Activated CD4-positive, alpha-beta memory T cell treated with anti-CD3 and anti-CD28 coated beads for 36 hours (primary cell): ENCODE data around the gene SCN4B. TPM values are rescaled to one million over a fixed set of nuclear protein-coding genes. Genes with fewer than 3 reads are reported as not detected.

Experiments used
- CTCF ChIA-PET: fragments of 350-600 bp; sonication (Branson Sonifier 250); formaldehyde crosslinking; loops from one replicate; lab custom pipeline; 2021; ENCODE audit warnings: antibody characterized with exemption, inconsistent platforms; lab: Charles Lee
- POLR2A ChIA-PET: fragments of 350-600 bp; sonication (Branson Sonifier 250); formaldehyde crosslinking; loops from one replicate; lab custom pipeline; 2021; ENCODE audit warnings: antibody characterized with exemption; lab: Charles Lee
- DNase-seq: peaks from one replicate; pipeline ENCODE4 v3.0.0-alpha.2; 2020
- H3K27ac Mint-ChIP-seq: one replicate; pipeline ENCODE4 v1.8.0; 2021; ENCODE audit warnings: mixed read lengths
- H3K27me3 Mint-ChIP-seq: one replicate; pipeline ENCODE4 v1.8.0; 2021; ENCODE audit warnings: mixed read lengths
- H3K36me3 Mint-ChIP-seq: one replicate; pipeline ENCODE4 v1.8.0; 2021; ENCODE audit warnings: mixed read lengths
- H3K4me1 Mint-ChIP-seq: one replicate; pipeline ENCODE4 v1.8.0; 2021; ENCODE audit warnings: low read depth, mixed read lengths
- H3K4me3 Mint-ChIP-seq: one replicate; pipeline ENCODE4 v1.8.0; 2021; ENCODE audit warnings: mild to moderate bottlenecking, mixed read lengths
- H3K9me3 Mint-ChIP-seq: one replicate; pipeline ENCODE4 v1.8.0; 2021; ENCODE audit warnings: mixed read lengths
- intact Hi-C: fragments of 100-400 bp; cut with micrococcal nuclease; formaldehyde crosslinking; loops from one replicate; pipeline ENCODE4 v1.15.1; 2023
- total RNA-seq, 2 experiments: library from RNA; stranded (reverse); gene quantifications; one replicate each; pipeline ENCODE4 v1.2.3, GENCODE V29; 2021

SCN4B gene
- total RNA-seq, 2 experiments from 2014 or later = 0.22 to 0.36 TPM

GRCh38 chr11:118105657-118106305, 46.8 kb downstream of the SCN4B start:
- ChIA-PET CTCF (interaction anchor here (1.2 kb wide), 1 partner anchor 53 kb away, joined by 3 read pairs; no protein-coding TSS in a partner anchor), POLR2A (no interaction called here)
- Mint-ChIP-seq H3K4me1 (no peaks in the 10 kb centered on the region), H3K9me3 (no peaks in the 10 kb centered on the region), H3K4me3 (no peak overlapping the region), H3K27ac (no peak overlapping the region), H3K36me3 (no peaks in the 10 kb centered on the region), H3K27me3 (no peaks in the 10 kb centered on the region)
- intact Hi-C loops = no loop called here
- DNase-seq = no peak

DNA sequence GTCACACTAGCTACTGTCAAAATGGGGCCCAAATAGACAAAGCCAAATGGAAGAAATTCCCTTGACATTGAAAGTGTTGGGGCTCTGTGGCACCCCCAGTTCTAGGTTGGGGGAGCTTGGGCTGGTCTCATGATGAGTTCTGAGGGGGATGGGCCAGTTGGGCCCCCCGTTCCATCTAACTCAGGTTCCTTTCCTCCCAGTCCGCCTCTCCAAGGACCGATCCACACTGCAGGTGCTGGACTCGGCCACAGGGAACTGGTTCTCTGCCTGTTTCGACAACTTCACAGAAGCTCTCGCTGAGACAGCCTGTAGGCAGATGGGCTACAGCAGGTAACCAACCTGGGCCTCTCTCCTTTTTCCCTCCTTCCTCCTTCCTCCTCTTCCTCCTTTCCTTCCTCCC, 48.1 kb downstream of the SCN4B start:
- ChIA-PET CTCF (no interaction called here), POLR2A (no interaction called here)
- DNase-seq = no peak
- Mint-ChIP-seq H3K27ac (no peak overlapping the region), H3K4me3 (no peak overlapping the region), H3K9me3 (no peaks in the 10 kb centered on the region), H3K4me1 (no peaks in the 10 kb centered on the region), H3K27me3 (no peaks in the 10 kb centered on the region), H3K36me3 (no peaks in the 10 kb centered on the region)
- intact Hi-C loops = no loop called here

- ChIA-PET CTCF (no interaction called here), POLR2A (no interaction called here)
Observed at GRCh38 chr11:118102721-118103261, 49.8 kb downstream of the SCN4B start.

DNA sequence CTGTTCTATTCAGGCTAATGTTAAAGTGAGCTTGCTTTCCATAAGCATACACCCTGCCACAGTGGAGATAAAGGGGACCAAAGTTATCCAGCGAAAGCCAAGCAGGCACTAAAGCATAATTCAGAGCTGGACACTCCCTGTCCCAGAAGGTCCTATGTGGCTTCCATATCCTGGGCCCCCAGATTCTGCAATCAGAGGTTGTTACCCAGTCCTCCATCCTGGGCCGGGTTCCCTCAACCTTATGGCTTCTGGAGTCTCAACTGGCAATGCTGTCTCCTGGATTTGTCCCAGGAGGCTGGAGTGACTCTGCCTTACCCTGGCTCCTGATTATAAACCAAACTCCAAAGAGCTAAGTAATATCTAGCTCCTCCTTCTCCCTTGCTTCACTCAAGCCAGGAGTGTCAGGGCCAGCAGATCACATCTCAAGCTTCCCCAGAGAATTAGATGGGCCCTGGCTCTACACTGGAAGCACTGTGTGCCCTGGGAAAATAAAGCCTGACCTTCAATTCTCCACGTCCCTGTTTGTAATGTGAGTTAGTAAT, 51.9 kb downstream of the SCN4B start:
- no peaks in the 10 kb centered on the region for H3K27me3 Mint-ChIP-seq
- no peaks in the 10 kb centered on the region for H3K36me3 Mint-ChIP-seq
- POLR2A ChIA-PET = no interaction called here
- no peaks in the 10 kb centered on the region for H3K9me3 Mint-ChIP-seq
- CTCF ChIA-PET = interaction anchor here (0.6 kb wide), 1 partner anchor 10 kb away, joined by 3 read pairs; no protein-coding TSS in a partner anchor
- intact Hi-C loops = no loop called here
- H3K4me1 Mint-ChIP-seq = no peaks in the 10 kb centered on the region
- no peak overlapping the region for H3K27ac Mint-ChIP-seq
- no peak for DNase-seq
- no peak overlapping the region for H3K4me3 Mint-ChIP-seq

More at GRCh38 chr11:118102721-118103261, 49.8 kb downstream of the SCN4B start:
- no peak for DNase-seq
- Mint-ChIP-seq H3K27ac (no peak overlapping the region), H3K4me1 (no peaks in the 10 kb centered on the region), H3K27me3 (no peaks in the 10 kb centered on the region), H3K9me3 (no peaks in the 10 kb centered on the region), H3K36me3 (no peaks in the 10 kb centered on the region), H3K4me3 (no peak overlapping the region)
- intact Hi-C loops = no loop called here

DNA sequence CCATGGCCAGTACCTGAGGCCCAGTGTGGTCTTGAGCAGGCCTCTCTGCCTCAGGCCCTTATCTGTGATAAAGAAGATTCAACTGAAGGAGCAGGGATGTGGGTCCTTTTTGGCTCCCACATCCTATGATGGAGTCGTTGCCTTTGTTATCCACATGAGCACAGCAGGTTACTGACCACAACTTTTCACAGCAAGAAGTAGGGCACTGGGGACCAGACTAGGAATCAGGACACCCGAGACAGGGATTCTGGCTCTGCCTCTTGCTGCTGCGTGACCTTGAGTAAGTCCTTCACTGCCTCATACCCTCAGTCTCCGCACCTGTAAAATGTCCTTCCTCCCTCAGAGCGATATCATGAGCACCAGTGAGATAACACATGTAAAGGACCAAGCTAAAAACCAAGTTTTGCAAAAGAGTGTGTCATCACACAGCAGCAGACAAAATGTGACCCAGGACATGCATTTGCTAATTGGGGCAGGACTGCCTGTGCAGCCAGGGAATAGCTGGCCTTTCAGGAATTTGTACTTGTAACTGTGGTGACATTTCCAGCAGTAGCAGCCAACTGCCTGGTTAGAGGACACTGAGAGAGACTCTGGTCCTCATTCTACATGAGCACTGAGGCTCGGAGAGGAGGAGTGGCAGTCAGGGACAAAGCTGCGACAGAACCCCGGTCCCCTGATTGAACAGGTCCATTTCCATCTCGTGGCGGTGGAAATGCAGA, 52.6 kb downstream of the SCN4B start:
- Mint-ChIP-seq H3K4me1 (no peaks in the 10 kb centered on the region), H3K4me3 (no peak overlapping the region), H3K27ac (no peak overlapping the region), H3K9me3 (no peaks in the 10 kb centered on the region), H3K36me3 (no peaks in the 10 kb centered on the region), H3K27me3 (no peaks in the 10 kb centered on the region)
- CTCF ChIA-PET = no interaction called here
- no peak for DNase-seq
- intact Hi-C loops = no loop called here
- POLR2A ChIA-PET = no interaction called here

- Mint-ChIP-seq H3K27me3 (no peaks in the 10 kb centered on the region), H3K9me3 (no peaks in the 10 kb centered on the region), H3K4me1 (no peaks in the 10 kb centered on the region), H3K36me3 (no peaks in the 10 kb centered on the region), H3K4me3 (no peak overlapping the region), H3K27ac (no peak overlapping the region)
- POLR2A ChIA-PET = no interaction called here
- DNase-seq = no peak
- CTCF ChIA-PET = no interaction called here
- intact Hi-C loops = no loop called here
Observed at GRCh38 chr11:118098996-118099837, 53.4 kb downstream of the SCN4B start.

GRCh38 chr11:118095967-118096367, 56.7 kb downstream of the SCN4B start:
- CTCF ChIA-PET = no interaction called here
- Mint-ChIP-seq H3K4me3 (no peak overlapping the region), H3K4me1 (no peaks in the 10 kb centered on the region), H3K36me3 (no peaks in the 10 kb centered on the region), H3K27ac (no peak overlapping the region), H3K27me3 (no peaks in the 10 kb centered on the region), H3K9me3 (no peaks in the 10 kb centered on the region)
- POLR2A ChIA-PET = no interaction called here
- intact Hi-C loops = no loop called here
- no peak for DNase-seq

DNA sequence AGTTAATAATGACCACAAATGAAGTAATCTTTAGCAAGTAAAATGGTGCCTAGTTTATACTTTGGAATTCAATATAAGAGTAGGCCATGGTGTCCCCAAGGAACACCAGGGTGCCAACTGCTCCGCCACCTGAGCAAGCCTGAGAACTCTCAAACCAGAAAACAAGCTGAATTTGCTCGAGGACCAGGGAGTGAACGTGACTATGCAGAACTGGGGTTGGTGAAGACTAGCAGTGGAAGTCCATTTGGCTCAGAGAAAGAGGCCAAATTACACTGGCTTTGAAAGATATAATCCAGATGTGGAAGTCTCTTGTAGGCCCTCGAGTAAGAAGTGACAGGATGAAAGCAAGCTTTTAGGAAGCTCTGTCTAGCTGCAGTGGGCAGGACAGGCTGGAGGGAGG, 57.1 kb downstream of the SCN4B start:
- POLR2A ChIA-PET = no interaction called here
- no peak for DNase-seq

DNA sequence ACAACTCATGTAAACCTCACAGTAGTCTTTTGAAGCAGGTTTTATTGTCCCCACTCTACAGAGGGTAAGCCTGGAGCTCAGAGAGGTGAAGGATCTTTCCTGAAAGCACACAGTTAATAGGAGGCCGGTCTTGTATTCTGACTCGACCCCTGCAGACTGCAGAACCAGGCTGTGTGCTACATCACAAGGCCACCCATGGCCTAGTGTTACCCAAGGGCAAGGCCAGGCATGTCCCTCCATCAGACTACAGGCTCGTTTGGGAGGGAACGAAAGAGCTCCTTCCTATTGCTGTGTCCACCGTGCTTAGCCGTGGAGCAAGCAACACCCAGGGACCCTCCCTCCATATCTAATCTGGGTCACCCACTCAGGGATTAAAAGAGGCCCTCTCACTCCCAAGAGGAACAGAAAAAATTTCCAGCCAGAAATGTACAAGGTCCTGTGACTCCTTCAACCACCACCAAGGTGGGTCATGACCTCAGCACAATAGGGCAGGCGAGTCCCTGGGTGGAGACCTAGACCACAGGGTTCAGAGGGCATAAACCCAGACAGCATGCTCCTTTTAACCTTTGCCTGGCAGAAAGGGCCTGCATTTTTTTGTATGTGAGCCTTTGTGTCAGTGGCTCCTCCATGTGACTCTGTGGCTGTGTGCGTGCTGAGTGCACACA, 59.6 kb downstream of the SCN4B start:
- intact Hi-C loops = no loop called here
- peaks cover 11% of the 10 kb centered on the region for H3K9me3 Mint-ChIP-seq
- H3K36me3 Mint-ChIP-seq = no peaks in the 10 kb centered on the region
- CTCF ChIA-PET = no interaction called here
- H3K4me1 Mint-ChIP-seq = no peaks in the 10 kb centered on the region
- POLR2A ChIA-PET = no interaction called here
- no peak overlapping the region for H3K4me3 Mint-ChIP-seq
- no peak for DNase-seq
- no peak overlapping the region for H3K27ac Mint-ChIP-seq
- H3K27me3 Mint-ChIP-seq = peaks cover 5% of the 10 kb centered on the region

More for the DNA sequence above, 57.1 kb downstream of the SCN4B start:
- Mint-ChIP-seq H3K27me3 (no peaks in the 10 kb centered on the region), H3K27ac (no peak overlapping the region), H3K9me3 (no peaks in the 10 kb centered on the region), H3K4me1 (no peaks in the 10 kb centered on the region), H3K4me3 (no peak overlapping the region), H3K36me3 (no peaks in the 10 kb centered on the region)
- CTCF ChIA-PET = no interaction called here
- intact Hi-C loops = no loop called here

DNA sequence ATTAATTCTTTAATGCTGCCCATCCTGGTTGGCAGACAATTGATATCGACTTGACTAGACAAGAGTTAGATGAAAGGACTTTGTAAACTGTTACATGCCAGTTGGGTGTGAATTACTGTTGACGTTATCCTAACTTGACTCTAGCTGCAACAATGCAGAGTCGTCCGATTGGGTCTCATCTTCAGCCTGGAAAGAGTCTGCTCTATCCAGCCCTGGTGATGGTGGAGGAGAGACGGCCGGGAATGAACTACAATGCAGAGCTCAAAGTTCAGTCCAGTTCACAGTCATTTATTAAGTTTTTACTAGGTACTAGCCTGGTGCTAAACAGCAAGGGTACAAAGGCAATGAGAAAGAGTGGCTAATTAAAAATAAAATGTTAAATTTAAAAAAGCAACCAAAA, 60.9 kb downstream of the SCN4B start:
- Mint-ChIP-seq H3K27me3 (peaks cover 5% of the 10 kb centered on the region), H3K4me3 (no peak overlapping the region), H3K27ac (no peak overlapping the region), H3K9me3 (peaks cover 24% of the 10 kb centered on the region), H3K4me1 (no peaks in the 10 kb centered on the region), H3K36me3 (no peaks in the 10 kb centered on the region)
- POLR2A ChIA-PET = no interaction called here
- DNase-seq = no peak
- intact Hi-C loops = no loop called here
- CTCF ChIA-PET = interaction anchor here (1.1 kb wide), 1 partner anchor 247 kb away, joined by 3 read pairs; no protein-coding TSS in a partner anchor

DNA sequence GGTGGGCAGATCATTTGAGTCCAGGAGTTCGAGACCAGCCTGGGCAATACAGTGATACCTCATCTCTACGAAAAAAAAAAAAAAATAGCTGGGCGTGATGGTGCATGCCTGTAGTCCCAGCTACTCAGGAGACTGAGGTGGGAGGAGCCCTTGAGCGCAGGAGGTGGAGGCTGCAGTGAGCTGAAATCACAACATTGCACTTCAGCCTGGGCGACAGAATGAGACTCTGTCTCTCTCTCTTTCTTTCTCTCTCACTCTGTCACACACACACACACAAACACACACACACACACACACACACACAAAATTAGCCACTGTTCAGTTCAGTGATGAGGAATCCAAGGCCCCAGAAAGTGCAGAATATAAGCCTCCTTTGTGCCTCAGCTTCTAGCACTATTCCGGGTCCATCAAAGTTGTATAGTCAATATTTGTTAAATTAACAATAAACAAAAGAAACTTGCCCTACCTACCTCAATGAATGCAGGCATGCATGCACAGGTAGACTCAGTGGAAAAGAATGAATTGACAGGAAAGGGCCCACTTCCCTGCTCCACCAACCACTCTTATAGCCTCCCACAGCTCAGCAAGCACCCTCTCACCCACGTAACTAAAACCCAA, 62.0 kb downstream of the SCN4B start:
- CTCF ChIA-PET = interaction anchor here (0.7 kb wide), 1 partner anchor 10 kb away, joined by 3 read pairs; no protein-coding TSS in a partner anchor
- Mint-ChIP-seq H3K36me3 (peaks cover 2% of the 10 kb centered on the region), H3K4me3 (no peak overlapping the region), H3K27me3 (peaks cover 5% of the 10 kb centered on the region), H3K9me3 (peaks cover 31% of the 10 kb centered on the region), H3K4me1 (no peaks in the 10 kb centered on the region), H3K27ac (no peak overlapping the region)
- POLR2A ChIA-PET = no interaction called here
- intact Hi-C loops = no loop called here
- DNase-seq = no peak
